Stimulated activated CD4-positive, alpha-beta T cell treated with anti-CD3 and anti-CD28 coated beads, Interleukin-4, amount 100 ng/mL, for 48 hours (primary cell): Measurements from ENCODE around the gene MGAT5.
"Not testable (repeated sequence)": the region's sequence is repeated elsewhere in the genome, so short reads cannot be mapped to it uniquely, and the experiment has no call there.

Experiments used
- DNase-seq, 2 donors: peaks; one replicate each; pipeline ENCODE4 v3.0.0-alpha.2; 2020; ENCODE audit warnings: low read depth in 2 of 2

Gene MGAT5

GRCh38 chr2:134278553-134278952, 24.7 kb downstream of the MGAT5 start:
- no peak for DNase-seq

GRCh38 chr2:134279417-134279816, 25.5 kb downstream of the MGAT5 start:
- DNase-seq: no peak

GRCh38 chr2:134280231-134280630, 26.4 kb downstream of the MGAT5 start:
- DNase-seq: no peak

GRCh38 chr2:134280726-134281125, 26.9 kb downstream of the MGAT5 start:
- DNase-seq: no peak

GRCh38 chr2:134281815-134282419, 28.0 kb downstream of the MGAT5 start:
- DNase-seq: no peak

- DNase-seq: peak; percentile 16 to 43
Measured at GRCh38 chr2:134282629-134283400, 28.9 kb downstream of the MGAT5 start.

GRCh38 chr2:134283661-134284060, 29.8 kb downstream of the MGAT5 start:
- DNase-seq: no peak

GRCh38 chr2:134284119-134284670, 30.3 kb downstream of the MGAT5 start:
- no peak for DNase-seq

GRCh38 chr2:134287323-134287722, 33.5 kb downstream of the MGAT5 start:
- no peak for DNase-seq

GRCh38 chr2:134288814-134289213, 34.9 kb downstream of the MGAT5 start:
- no peak for DNase-seq

- DNase-seq: no peak
Measured at GRCh38 chr2:134289225-134289624, 35.4 kb downstream of the MGAT5 start.

- no peak for DNase-seq
Measured at GRCh38 chr2:134290358-134290757, 36.5 kb downstream of the MGAT5 start.

GRCh38 chr2:134292514-134292913, 38.6 kb downstream of the MGAT5 start:
- DNase-seq: no peak

GRCh38 chr2:134293719-134294537, 40.1 kb downstream of the MGAT5 start:
- DNase-seq: no peak

- DNase-seq: not testable (repeated sequence)
Measured at GRCh38 chr2:134294598-134294997, 40.7 kb downstream of the MGAT5 start.

- DNase-seq: no peak
Measured at GRCh38 chr2:134295441-134295840, 41.6 kb downstream of the MGAT5 start.

- DNase-seq: no peak
Measured at GRCh38 chr2:134296301-134296700, 42.4 kb downstream of the MGAT5 start.

GRCh38 chr2:134299334-134299733, 45.5 kb downstream of the MGAT5 start:
- no peak for DNase-seq

- no peak for DNase-seq
Measured at GRCh38 chr2:134300585-134300984, 46.7 kb downstream of the MGAT5 start.

GRCh38 chr2:134301099-134301927, 47.4 kb downstream of the MGAT5 start:
- DNase-seq: no peak

GRCh38 chr2:134301928-134302260, 48.0 kb downstream of the MGAT5 start:
- DNase-seq: no peak
